ENCODE results near the gene DOK6.

DNA sequence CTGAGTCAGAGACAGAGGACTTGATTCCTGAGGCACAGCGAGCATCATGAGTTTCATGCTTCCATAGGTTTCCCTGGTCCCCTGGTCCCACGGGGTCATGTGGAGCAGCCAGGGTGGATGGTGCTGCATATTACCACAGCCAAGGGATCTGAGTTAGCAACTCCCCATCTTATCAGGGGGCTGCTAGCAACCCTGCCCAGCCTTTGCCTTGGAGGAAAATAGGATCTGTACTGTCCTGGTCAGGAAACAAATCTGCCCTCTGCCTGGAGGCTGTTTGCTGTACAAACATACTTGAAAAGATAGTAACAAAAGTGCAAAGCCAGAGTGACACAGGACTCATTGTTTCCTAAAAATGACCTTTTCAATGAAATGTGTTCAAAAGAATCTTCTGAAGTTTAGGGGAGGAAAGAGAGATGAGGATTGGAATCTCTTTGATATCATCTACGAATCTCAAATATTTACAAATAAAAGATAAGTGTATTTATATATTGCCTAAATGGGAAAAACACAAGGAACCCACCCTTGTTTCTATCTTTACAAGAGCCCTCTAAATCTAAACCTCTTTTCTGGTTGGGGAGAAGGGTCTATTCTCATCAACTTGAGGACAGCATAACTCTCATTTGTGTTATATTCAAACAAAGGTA lies 352.2 kb downstream of the DOK6 start:
- TF ChIP-seq, protein P1, sequence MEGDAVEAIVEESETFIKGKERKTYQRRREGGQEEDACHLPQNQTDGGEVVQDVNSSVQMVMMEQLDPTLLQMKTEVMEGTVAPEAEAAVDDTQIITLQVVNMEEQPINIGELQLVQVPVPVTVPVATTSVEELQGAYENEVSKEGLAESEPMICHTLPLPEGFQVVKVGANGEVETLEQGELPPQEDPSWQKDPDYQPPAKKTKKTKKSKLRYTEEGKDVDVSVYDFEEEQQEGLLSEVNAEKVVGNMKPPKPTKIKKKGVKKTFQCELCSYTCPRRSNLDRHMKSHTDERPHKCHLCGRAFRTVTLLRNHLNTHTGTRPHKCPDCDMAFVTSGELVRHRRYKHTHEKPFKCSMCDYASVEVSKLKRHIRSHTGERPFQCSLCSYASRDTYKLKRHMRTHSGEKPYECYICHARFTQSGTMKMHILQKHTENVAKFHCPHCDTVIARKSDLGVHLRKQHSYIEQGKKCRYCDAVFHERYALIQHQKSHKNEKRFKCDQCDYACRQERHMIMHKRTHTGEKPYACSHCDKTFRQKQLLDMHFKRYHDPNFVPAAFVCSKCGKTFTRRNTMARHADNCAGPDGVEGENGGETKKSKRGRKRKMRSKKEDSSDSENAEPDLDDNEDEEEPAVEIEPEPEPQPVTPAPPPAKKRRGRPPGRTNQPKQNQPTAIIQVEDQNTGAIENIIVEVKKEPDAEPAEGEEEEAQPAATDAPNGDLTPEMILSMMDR (IDR thresholded peaks at IDR 0.05; ENCODE audit: low read depth, low read length) = no peak
- TF ChIP-seq EZH2phosphoT487 (IDR thresholded peaks at IDR 0.05; ENCODE audit: low read depth) = no peak

Measured in OCI-LY3 (cell line).